ENCODE data around the gene DPYSL3. TPM values are rescaled to one million over a fixed set of nuclear protein-coding genes. Genes with fewer than 3 reads are reported as not detected.

DPYSL3 gene
- total RNA-seq, 1 donor from 2014 or later, result 165 TPM

GRCh38 chr5:147467973-147468508, 41.8 kb downstream of the DPYSL3 start:
- Mint-ChIP-seq H3K4me3 (no peak overlapping the region), H3K27ac (no peak overlapping the region), H3K4me1 (peaks cover 18% of the 10 kb centered on the region)

GRCh38 chr5:147466360-147466980, 43.4 kb downstream of the DPYSL3 start:
- Mint-ChIP-seq H3K4me1 (peaks cover 12% of the 10 kb centered on the region), H3K4me3 (no peak overlapping the region), H3K27ac (peak overlapping the region; percentile 23), H3K36me3 (no peaks in the 10 kb centered on the region), H3K27me3 (ENCODE audit: low read depth) (no peaks in the 10 kb centered on the region), H3K9me3 (peaks cover 7% of the 10 kb centered on the region)
- no peak for TF ChIP-seq CTCF (IDR thresholded peaks at IDR 0.05; ENCODE audit: unreplicated experiment)
- DNase-seq (ENCODE audit: low spot score in 2 of 2, unreplicated experiment in 2 of 2), result no peak

More at GRCh38 chr5:147467973-147468508, 41.8 kb downstream of the DPYSL3 start:
- DNase-seq (ENCODE audit: low spot score in 2 of 2, unreplicated experiment in 2 of 2), result no peak
- peaks cover 5% of the 10 kb centered on the region for H3K9me3 Mint-ChIP-seq
- no peak for TF ChIP-seq CTCF (IDR thresholded peaks at IDR 0.05; ENCODE audit: unreplicated experiment)
- H3K36me3 Mint-ChIP-seq, result no peaks in the 10 kb centered on the region
- no peaks in the 10 kb centered on the region for H3K27me3 Mint-ChIP-seq (ENCODE audit: low read depth)

GRCh38 chr5:147465747-147466146, 44.1 kb downstream of the DPYSL3 start:
- Mint-ChIP-seq H3K27me3 (ENCODE audit: low read depth) (no peaks in the 10 kb centered on the region), H3K4me1 (peaks cover 12% of the 10 kb centered on the region)

GRCh38 chr5:147464211-147464610, 45.7 kb downstream of the DPYSL3 start:
- TF ChIP-seq CTCF (IDR thresholded peaks at IDR 0.05; ENCODE audit: unreplicated experiment), result peak; percentile 34
- H3K36me3 Mint-ChIP-seq, result no peaks in the 10 kb centered on the region
- H3K9me3 Mint-ChIP-seq, result peaks cover 16% of the 10 kb centered on the region
- no peaks in the 10 kb centered on the region for H3K27me3 Mint-ChIP-seq (ENCODE audit: low read depth)
- peaks cover 12% of the 10 kb centered on the region for H3K4me1 Mint-ChIP-seq
- DNase-seq (ENCODE audit: low spot score in 2 of 2, unreplicated experiment in 2 of 2), result no peak
- no peak overlapping the region for H3K27ac Mint-ChIP-seq
- no peak overlapping the region for H3K4me3 Mint-ChIP-seq

More at GRCh38 chr5:147465747-147466146, 44.1 kb downstream of the DPYSL3 start:
- H3K4me3 Mint-ChIP-seq, result no peak overlapping the region
- peaks cover 10% of the 10 kb centered on the region for H3K9me3 Mint-ChIP-seq
- no peak for TF ChIP-seq CTCF (IDR thresholded peaks at IDR 0.05; ENCODE audit: unreplicated experiment)
- DNase-seq (ENCODE audit: low spot score in 2 of 2, unreplicated experiment in 2 of 2), result no peak
- no peak overlapping the region for H3K27ac Mint-ChIP-seq
- H3K36me3 Mint-ChIP-seq, result no peaks in the 10 kb centered on the region

- Mint-ChIP-seq H3K4me1 (peaks cover 7% of the 10 kb centered on the region), H3K27me3 (ENCODE audit: low read depth) (no peaks in the 10 kb centered on the region), H3K36me3 (no peaks in the 10 kb centered on the region), H3K4me3 (no peak overlapping the region), H3K27ac (no peak overlapping the region), H3K9me3 (peaks cover 11% of the 10 kb centered on the region)
- no peak for TF ChIP-seq CTCF (IDR thresholded peaks at IDR 0.05; ENCODE audit: unreplicated experiment)
- DNase-seq (ENCODE audit: low spot score in 2 of 2, unreplicated experiment in 2 of 2), result no peak
These were observed 48.0 kb downstream of the DPYSL3 start for GRCh38 chr5:147461915-147462314.

Measured in mesothelial cell of epicardium (in vitro differentiated cells).